Thyroid gland (tissue), 4 donors: ENCODE results near the gene CHORDC1.

ENCODE experiments used
- POLR2A ChIP-seq, 2 donors: fragments of 450-650 bp; IDR thresholded peaks; one replicate each; pipeline ENCODE4 v1.6.1; 2017; ENCODE audit warnings: antibody characterized with exemption in 2 of 2, mild to moderate bottlenecking in 2 of 2, moderate library complexity in 1 of 2
- TF ChIP-seq, protein P1 (sequence below), 6 experiments: fragments of 200-600 bp in 3 of 6; fragments of 450-650 bp in 3 of 6; sonication (generic) in 3 of 6; IDR thresholded peaks; one replicate each; pipeline ENCODE4 v1.5.1; 2016 to 2019; ENCODE audit warnings: antibody characterized with exemption in 6 of 6, mild to moderate bottlenecking in 2 of 6, inconsistent platforms in 1 of 6, moderate library complexity in 1 of 6

GRCh38 chr11:90213322-90213721, 9.5 kb downstream of the CHORDC1 start:
- no peak for TF ChIP-seq POLR2A (IDR thresholded peaks at IDR 0.05)
- TF ChIP-seq, protein P1, sequence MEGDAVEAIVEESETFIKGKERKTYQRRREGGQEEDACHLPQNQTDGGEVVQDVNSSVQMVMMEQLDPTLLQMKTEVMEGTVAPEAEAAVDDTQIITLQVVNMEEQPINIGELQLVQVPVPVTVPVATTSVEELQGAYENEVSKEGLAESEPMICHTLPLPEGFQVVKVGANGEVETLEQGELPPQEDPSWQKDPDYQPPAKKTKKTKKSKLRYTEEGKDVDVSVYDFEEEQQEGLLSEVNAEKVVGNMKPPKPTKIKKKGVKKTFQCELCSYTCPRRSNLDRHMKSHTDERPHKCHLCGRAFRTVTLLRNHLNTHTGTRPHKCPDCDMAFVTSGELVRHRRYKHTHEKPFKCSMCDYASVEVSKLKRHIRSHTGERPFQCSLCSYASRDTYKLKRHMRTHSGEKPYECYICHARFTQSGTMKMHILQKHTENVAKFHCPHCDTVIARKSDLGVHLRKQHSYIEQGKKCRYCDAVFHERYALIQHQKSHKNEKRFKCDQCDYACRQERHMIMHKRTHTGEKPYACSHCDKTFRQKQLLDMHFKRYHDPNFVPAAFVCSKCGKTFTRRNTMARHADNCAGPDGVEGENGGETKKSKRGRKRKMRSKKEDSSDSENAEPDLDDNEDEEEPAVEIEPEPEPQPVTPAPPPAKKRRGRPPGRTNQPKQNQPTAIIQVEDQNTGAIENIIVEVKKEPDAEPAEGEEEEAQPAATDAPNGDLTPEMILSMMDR (IDR thresholded peaks at IDR 0.05): no peak
